ENCODE results near the gene STMN3. TPM values are rescaled to one million over a fixed set of nuclear protein-coding genes. Genes with fewer than 3 reads are reported as not detected.

The STMN3 gene
- total and polyA plus RNA-seq, 8 donors, result 4.4 to 37.8 (median 9.7) TPM

- intact Hi-C loops (cut with DNase I), result no loop called here
- no peaks in the 10 kb centered on the region for H3K4me1 ChIP-seq
- no peak for TF ChIP-seq CTCF (IDR thresholded peaks at IDR 0.05)
- 80 to 82% methylated on average over 4 of the region's 4 CpGs for WGBS, 2 donors
- no peaks in the 10 kb centered on the region for H3K9me3 ChIP-seq
- H3K27ac ChIP-seq, result no peak overlapping the region
- no peak for ATAC-seq
- H3K4me3 ChIP-seq, result no peak overlapping the region
- no peak for FAIRE-seq
- no peaks in the 10 kb centered on the region for H3K36me3 ChIP-seq
- H3K27me3 ChIP-seq, result no peaks in the 10 kb centered on the region
- DNase-seq, result no peak
Observed at GRCh38 chr20:63645218-63645617, 8.0 kb downstream of the STMN3 start.

- H3K4me1 ChIP-seq, result no peaks in the 10 kb centered on the region
- H3K4me3 ChIP-seq, result no peak overlapping the region
- H3K27me3 ChIP-seq, result no peaks in the 10 kb centered on the region
- no peak for FAIRE-seq
- 85 to 92% methylated on average over 15 of the region's 15 CpGs for WGBS, 2 donors
- H3K36me3 ChIP-seq, result no peaks in the 10 kb centered on the region
- peak in 2 of 6 donors; percentile 46 to 56 for DNase-seq
- intact Hi-C loops (cut with DNase I), result no loop called here
- H3K27ac ChIP-seq, result no peak overlapping the region
- no peak for ATAC-seq
- no peak for TF ChIP-seq CTCF (IDR thresholded peaks at IDR 0.05)
- H3K9me3 ChIP-seq, result no peaks in the 10 kb centered on the region
Observed at GRCh38 chr20:63643946-63644345, 9.3 kb downstream of the STMN3 start.

- no peaks in the 10 kb centered on the region for H3K4me1 ChIP-seq
- ATAC-seq, result no peak
- intact Hi-C loops (cut with DNase I), result no loop called here
- no peak for FAIRE-seq
- peak in 1 of 6 donors; percentile 49 for DNase-seq
- H3K36me3 ChIP-seq, result no peaks in the 10 kb centered on the region
- no peak for TF ChIP-seq CTCF (IDR thresholded peaks at IDR 0.05)
- 84 to 89% methylated on average over 10 of the region's 10 CpGs for WGBS, 2 donors
- no peaks in the 10 kb centered on the region for H3K27me3 ChIP-seq
- H3K27ac ChIP-seq, result no peak overlapping the region
- no peaks in the 10 kb centered on the region for H3K9me3 ChIP-seq
- no peak overlapping the region for H3K4me3 ChIP-seq
Observed at GRCh38 chr20:63643499-63643898, 9.7 kb downstream of the STMN3 start.

GRCh38 chr20:63642527-63643247, 10.5 kb downstream of the STMN3 start:
- H3K27ac ChIP-seq, result peak overlapping the region; percentile 68 to 83 (median 79)
- peak in 1 of 4 donors; percentile 9 for ATAC-seq
- 26 to 30% methylated on average over 29 of the region's 29 CpGs for whole genome bisulfite sequencing, 2 donors
- intact Hi-C loops (cut with DNase I), result no loop called here
- peak in 4 of 6 donors; percentile 38 to 62 (median 56) for DNase-seq
- peak overlapping the region; percentile 23 to 63 (median 59) for H3K4me3 ChIP-seq
- H3K9me3 ChIP-seq, result no peaks in the 10 kb centered on the region
- H3K4me1 ChIP-seq, result no peaks in the 10 kb centered on the region
- no peak for FAIRE-seq
- H3K27me3 ChIP-seq, result no peaks in the 10 kb centered on the region
- no peak for TF ChIP-seq CTCF (IDR thresholded peaks at IDR 0.05)
- no peaks in the 10 kb centered on the region for H3K36me3 ChIP-seq
